CD4-positive, alpha-beta T cell (primary cell): ENCODE measurements around the gene LCN12. TPM values are rescaled to one million over a fixed set of nuclear protein-coding genes. Genes with fewer than 3 reads are reported as not detected.

Source experiments
- ATAC-seq: fragments of 200-7000 bp; cut with Tn5 transposase; one replicate; pipeline ENCODE4 v1.10.0; 2022; ENCODE audit warnings: mild to moderate bottlenecking; ENCODE audit not compliant: poor library complexity
- CTCF ChIA-PET: fragments of 350-600 bp; sonication (Branson Sonifier 250); formaldehyde crosslinking; loops from one replicate; lab custom pipeline; 2021; ENCODE audit warnings: antibody characterized with exemption, inconsistent platforms; lab: Charles Lee
- POLR2A ChIA-PET: fragments of 350-600 bp; sonication (Branson Sonifier 250); formaldehyde crosslinking; loops from one replicate; lab custom pipeline; 2021; ENCODE audit warnings: antibody characterized with exemption, inconsistent platforms; lab: Charles Lee
- DNase-seq, 14 experiments: peaks; one replicate each; pipeline ENCODE4 v3.0.0-alpha.2; 2013 to 2020; ENCODE audit warnings: mixed read lengths in 2 of 14
- H3K27ac ChIP-seq, 2 donors: one replicate each; pipeline versions ENCODE4 v1.5.1 to v1.7.0; 2013; ENCODE audit warnings: low read length in 2 of 2, low read depth in 1 of 2, mild to moderate bottlenecking in 1 of 2
- H3K27me3 ChIP-seq, 2 experiments: 1 replicate in 1 of 2; 2 replicates in 1 of 2; pipeline versions ENCODE4 v1.6.1 to v1.7.0; 2013; ENCODE audit warnings: low read length in 2 of 2, control low read depth in 1 of 2, mild to moderate bottlenecking in 1 of 2, moderate library complexity in 1 of 2; ENCODE audit not compliant: insufficient read depth in 2 of 2, control insufficient read depth in 1 of 2
- H3K36me3 ChIP-seq: one replicate; pipeline ENCODE4 v1.6.1; 2013; ENCODE audit warnings: low read length, control low read depth; ENCODE audit not compliant: insufficient read depth
- H3K4me1 ChIP-seq: one replicate; pipeline ENCODE4 v1.6.1; 2013; ENCODE audit warnings: low read length, control low read depth; ENCODE audit not compliant: insufficient read depth
- H3K4me3 ChIP-seq: one replicate; pipeline ENCODE4 v1.5.1; 2013; ENCODE audit warnings: mild to moderate bottlenecking, low read length, moderate library complexity
- H3K9me3 ChIP-seq, 2 experiments: 1 replicate in 1 of 2; 2 replicates in 1 of 2; pipeline versions ENCODE4 v1.6.1 to v1.7.0; 2013; ENCODE audit warnings: low read length in 2 of 2, mild to moderate bottlenecking in 2 of 2, control low read depth in 1 of 2, moderate library complexity in 1 of 2; ENCODE audit not compliant: control insufficient read depth in 1 of 2, insufficient read depth in 1 of 2
- H3K27ac Mint-ChIP-seq: one replicate; pipeline ENCODE4 v1.8.0; 2020; ENCODE audit warnings: mixed read lengths
- H3K27me3 Mint-ChIP-seq: one replicate; pipeline ENCODE4 v1.8.0; 2021; ENCODE audit warnings: mixed read lengths
- H3K36me3 Mint-ChIP-seq: one replicate; pipeline ENCODE4 v1.8.0; 2021; ENCODE audit warnings: low read depth, mixed read lengths
- H3K4me1 Mint-ChIP-seq: one replicate; pipeline ENCODE4 v1.8.0; 2021; ENCODE audit warnings: low read depth, mixed read lengths
- H3K4me3 Mint-ChIP-seq: one replicate; pipeline ENCODE4 v1.8.0; 2020; ENCODE audit warnings: mild to moderate bottlenecking, mixed read lengths
- H3K9me3 Mint-ChIP-seq: one replicate; pipeline ENCODE4 v1.8.0; 2020; ENCODE audit warnings: mixed read lengths
- CTCF ChIP-seq: fragments of 200-600 bp; IDR thresholded peaks from one replicate; pipeline ENCODE4 v1.8.0; 2022; ENCODE audit warnings: antibody characterized with exemption, mild to moderate bottlenecking
- intact Hi-C, 2 experiments: fragments of 100-400 bp; cut with DNase I in 1 of 2; cut with micrococcal nuclease in 1 of 2; formaldehyde crosslinking; loops; one replicate each; pipeline versions ENCODE4 v1.15.1 to v1.9.0; 2023 to 2025; cut with DNase I, micrococcal nuclease
- total RNA-seq, 174 experiments: library from RNA in 2 of 174; stranded (reverse) in 2 of 174; gene quantifications; one replicate each; pipeline ENCODE4 v1.2.3 and lab custom pipeline; 2021 to 2026

Gene LCN12
- total RNA-seq, 2 experiments from 2014 or later = 1.3 to 1.5 TPM

- H3K36me3 Mint-ChIP-seq = no peaks in the 10 kb centered on the region
- ATAC-seq = no peak
- Histone ChIP-seq H3K4me1 (peaks cover 31% of the 10 kb centered on the region), H3K36me3 (no peaks in the 10 kb centered on the region), H3K9me3 (no peaks in the 10 kb centered on the region), H3K27ac (no peak overlapping the region), H3K27me3 (no peaks in the 10 kb centered on the region), H3K4me3 (no peak overlapping the region)
- TF ChIP-seq CTCF = no peak
- intact Hi-C loops = loop anchor here in 1 of 2 experiments (10.0 kb wide), 1 partner anchor 828 kb away; no protein-coding TSS in a partner anchor
- no peak for DNase-seq
- POLR2A ChIA-PET = interaction anchor here (1.1 kb wide), 1 partner anchor 83 kb away, joined by 3 read pairs; no protein-coding TSS in a partner anchor
- peaks cover 5% of the 10 kb centered on the region for H3K4me1 Mint-ChIP-seq
- no peaks in the 10 kb centered on the region for H3K27me3 Mint-ChIP-seq
- peaks cover 2% of the 10 kb centered on the region for H3K9me3 Mint-ChIP-seq
- no peak overlapping the region for H3K27ac Mint-ChIP-seq
- CTCF ChIA-PET = interaction anchor here (1.5 kb wide), 1 partner anchor 110 kb away, joined by 3 read pairs; the partner anchor contains the start of gene AJM1
- H3K4me3 Mint-ChIP-seq = no peak overlapping the region
Observed at GRCh38 chr9:136952321-136952850, 313 bp downstream of the LCN12 start.

- POLR2A ChIA-PET = interaction anchor here (1.1 kb wide), 1 partner anchor 82 kb away, joined by 3 read pairs; no protein-coding TSS in a partner anchor
- H3K9me3 ChIP-seq = no peaks in the 10 kb centered on the region
- CTCF ChIA-PET = interaction anchor here (1.5 kb wide), 1 partner anchor 111 kb away, joined by 3 read pairs; the partner anchor contains the start of gene AJM1
Observed at GRCh38 chr9:136952876-136953770, 1.1 kb downstream of the LCN12 start.

More at GRCh38 chr9:136952876-136953770, 1.1 kb downstream of the LCN12 start:
- Histone ChIP-seq H3K4me1 (peaks cover 30% of the 10 kb centered on the region), H3K4me3 (no peak overlapping the region), H3K27ac (no peak overlapping the region), H3K36me3 (no peaks in the 10 kb centered on the region), H3K27me3 (no peaks in the 10 kb centered on the region)
- H3K4me1 Mint-ChIP-seq = peaks cover 5% of the 10 kb centered on the region
- H3K27me3 Mint-ChIP-seq = no peaks in the 10 kb centered on the region
- H3K36me3 Mint-ChIP-seq = no peaks in the 10 kb centered on the region
- no peak overlapping the region for H3K27ac Mint-ChIP-seq
- no peak overlapping the region for H3K4me3 Mint-ChIP-seq
- ATAC-seq (no peak), DNase-seq (no peak)
- intact Hi-C loops = loop anchor here in 1 of 2 experiments (10.0 kb wide), 1 partner anchor 828 kb away; no protein-coding TSS in a partner anchor
- no peak for TF ChIP-seq CTCF
- peaks cover 2% of the 10 kb centered on the region for H3K9me3 Mint-ChIP-seq
